ENCODE measurements around the gene RAPGEF3.

Gene RAPGEF3

DNA sequence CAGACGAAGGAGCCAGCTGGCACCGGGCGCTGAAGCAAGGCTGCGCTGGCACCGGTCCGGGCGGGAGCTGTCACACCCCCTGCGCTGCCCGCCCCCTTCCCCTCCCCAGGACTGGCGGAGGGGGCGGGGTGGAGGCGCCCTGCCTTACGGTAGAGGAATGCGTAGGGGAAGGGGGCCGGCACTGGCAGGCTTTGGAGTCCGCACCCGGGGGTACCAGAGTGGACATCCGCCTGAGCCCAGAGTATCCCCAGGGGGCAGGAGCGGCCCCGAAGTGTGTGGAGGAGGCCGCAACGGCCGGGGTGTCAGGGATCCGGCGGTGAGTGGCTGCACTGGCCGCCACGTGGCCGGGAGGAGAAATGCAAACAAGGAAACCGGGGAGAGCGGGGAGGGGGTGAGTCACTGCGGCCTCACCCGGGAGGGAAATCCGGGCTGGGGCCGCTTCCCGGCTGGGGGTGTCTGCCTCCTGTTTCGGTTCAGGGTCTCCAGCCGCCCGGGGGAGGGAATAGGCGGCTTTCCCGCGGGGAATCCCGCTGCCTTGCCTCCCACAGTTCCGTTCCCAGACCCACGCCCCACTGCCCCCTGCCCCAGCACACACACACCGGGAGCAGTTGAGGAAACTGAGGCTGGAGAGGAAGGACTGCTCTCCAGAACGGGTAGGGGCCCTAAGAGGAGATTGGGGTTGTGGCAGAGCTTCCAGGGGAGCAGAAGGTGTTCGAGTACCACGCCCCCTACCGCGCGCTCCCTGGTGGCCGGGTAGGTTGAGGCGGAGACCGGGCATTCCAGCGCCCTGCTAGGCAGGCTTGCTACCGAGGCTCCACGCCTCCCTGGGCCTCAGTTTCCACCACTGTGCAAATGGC is at the start of gene RAPGEF3:
RAPGEF3 (minus strand) TSS at position 47 of the 857 bp plus-strand sequence. CDS start 324 bp downstream, outside the sequence.
- peak; percentile 99 for DNase-seq

- DNase-seq: no peak
Observed at GRCh38 chr12:47808050-47808449, 49.4 kb upstream of the RAPGEF3 start.

DNA sequence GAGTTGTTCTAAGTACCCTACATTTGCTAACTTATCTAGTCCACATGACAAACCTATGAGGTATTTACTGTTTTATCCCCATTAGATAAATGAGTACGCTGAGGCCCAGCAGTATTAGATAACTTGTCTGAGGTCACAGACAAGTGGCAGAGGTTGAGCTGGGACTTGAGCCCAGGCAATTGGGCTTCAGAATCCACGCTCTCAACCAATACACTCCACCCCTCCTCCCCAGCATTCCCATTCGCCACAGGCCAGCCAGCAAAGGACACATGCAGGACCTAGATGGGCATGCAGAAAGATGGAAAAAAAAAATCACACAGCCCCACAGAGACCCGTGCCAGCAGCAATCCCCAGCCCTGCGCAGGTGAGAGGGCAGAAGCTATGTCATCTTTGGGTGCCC is 48.7 kb upstream of the RAPGEF3 start:
- DNase-seq: peak; percentile 45

DNA sequence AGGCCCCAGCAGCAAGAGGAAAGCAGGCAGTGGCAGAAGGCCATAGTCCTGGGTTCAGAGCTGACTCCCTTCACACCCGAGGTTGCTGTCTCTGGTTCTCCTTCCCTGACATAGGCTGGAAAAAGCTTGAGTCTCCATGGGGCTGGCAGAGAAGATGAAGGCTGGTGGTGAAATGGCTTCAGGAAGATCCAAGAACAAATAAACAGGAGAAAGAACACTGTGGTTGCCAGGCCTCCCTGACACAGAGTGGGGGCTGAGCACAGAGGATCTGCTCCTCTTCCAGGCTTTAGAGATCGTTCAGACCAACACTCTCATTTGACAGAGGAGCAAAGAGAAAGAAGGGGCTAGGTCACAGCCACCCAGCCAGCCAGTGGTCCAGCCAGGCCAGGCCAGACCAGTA is 46.7 kb upstream of the RAPGEF3 start:
- DNase-seq: no peak

GRCh38 chr12:47804171-47804570 is 45.5 kb upstream of the RAPGEF3 start:
- no peak for DNase-seq

GRCh38 chr12:47803191-47803875 is 44.7 kb upstream of the RAPGEF3 start:
- no peak for DNase-seq

- DNase-seq: no peak
Observed at GRCh38 chr12:47802312-47802711, 43.6 kb upstream of the RAPGEF3 start.

DNA sequence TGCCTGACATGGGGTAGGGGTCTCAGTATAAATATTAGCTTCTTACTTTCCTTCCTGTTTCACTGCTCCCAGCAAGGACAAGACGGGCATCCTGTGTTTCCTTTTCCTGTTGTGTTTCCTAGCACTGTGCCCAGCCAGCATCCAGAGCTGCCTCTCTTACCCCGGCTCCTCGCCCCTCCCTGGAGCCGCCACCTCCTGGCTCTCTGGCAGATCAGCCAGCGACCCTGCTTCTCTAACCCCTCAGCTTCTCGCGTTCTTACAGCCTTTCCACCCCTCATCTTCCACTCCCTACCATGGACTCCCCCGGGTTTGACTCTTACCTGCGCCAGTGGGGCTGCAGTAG is 43.2 kb upstream of the RAPGEF3 start:
- DNase-seq: no peak

DNA sequence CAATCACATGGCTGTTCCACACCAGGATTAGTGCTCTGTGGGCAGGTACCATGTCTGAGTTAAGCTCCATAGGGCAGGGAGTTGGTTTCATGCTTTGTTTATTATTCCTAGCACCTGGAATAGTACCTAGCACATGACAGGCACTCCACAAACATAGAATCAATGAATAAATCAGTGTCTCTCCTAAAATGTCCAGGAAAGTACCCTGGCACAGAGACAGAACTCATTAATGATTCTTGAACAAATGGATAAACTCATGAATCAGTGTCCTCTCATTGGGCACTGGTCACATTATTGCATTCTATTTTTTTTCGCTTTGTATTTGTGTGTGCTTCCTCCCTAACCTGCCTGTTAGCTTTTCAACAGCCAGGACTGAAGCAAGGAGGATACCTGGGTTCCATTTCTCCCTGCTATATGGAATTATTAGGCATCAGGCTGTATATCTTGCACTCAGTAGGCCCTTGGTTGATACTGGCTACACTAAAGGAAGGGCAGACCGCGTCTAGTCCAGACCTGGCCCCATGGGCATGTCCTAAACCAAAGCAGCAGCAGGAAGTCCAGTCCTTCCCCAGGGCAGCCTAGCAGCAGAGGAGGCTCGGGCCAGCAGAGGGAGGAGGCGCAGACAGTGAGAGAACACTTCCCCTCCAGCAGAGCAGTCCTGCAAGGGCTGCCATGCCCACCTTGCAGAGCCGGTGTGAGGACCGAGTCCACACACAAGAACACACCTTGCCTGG is 42.7 kb upstream of the RAPGEF3 start:
- no peak for DNase-seq

- no peak for DNase-seq
Observed at GRCh38 chr12:47800582-47800981, 41.9 kb upstream of the RAPGEF3 start.

DNA sequence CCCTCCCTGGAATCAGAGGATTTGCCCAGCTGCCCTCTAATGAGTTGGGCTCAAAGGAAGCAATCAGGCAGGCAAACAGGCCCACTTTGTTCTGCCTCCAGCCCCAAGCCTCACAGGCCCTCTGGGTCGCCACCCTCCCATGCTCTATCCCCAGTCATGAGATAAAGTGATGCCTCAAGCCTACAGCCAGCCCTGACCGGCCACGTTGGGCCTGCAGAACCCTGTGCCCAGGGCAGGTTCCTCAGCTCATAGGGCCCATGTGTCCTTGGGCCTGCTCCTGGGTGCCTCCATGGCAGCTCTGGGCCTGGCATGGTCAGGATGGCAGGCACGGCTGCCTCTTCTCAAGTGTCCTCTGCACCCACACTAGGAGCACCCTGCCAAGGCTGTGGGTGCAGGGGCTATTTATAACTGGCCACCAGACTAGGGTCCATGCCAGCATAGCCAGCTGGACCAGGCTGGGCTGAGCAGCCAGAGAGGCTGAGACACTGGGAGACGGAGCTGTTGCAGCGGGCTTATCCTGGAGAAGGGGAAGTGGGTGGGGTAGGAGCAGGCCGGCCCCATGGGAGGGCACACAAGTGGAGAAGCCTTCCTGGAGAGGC is 40.8 kb upstream of the RAPGEF3 start:
- no peak for DNase-seq

GRCh38 chr12:47798382-47798948 is 39.8 kb upstream of the RAPGEF3 start:
- DNase-seq: no peak

DNA sequence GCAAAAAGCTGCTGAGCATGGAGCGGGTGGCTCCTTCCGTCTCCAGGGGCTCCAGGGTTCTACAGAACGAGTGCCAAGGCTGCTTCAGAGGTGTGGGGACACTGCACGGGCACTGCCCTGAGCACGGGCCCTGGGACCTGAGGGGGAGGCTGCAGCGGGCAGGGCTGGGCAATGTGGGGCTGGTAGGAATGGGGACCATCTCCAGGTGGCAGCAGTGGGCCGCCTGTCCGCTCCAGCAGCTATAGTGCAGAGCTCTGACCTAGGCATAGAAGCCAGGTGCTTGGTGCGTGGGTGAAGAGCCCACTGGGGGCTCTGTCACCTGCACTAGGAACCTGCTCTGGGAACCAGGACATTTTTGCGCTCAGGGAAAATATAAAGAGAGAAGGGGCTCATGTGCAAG is 38.8 kb upstream of the RAPGEF3 start:
- no peak for DNase-seq

DNA sequence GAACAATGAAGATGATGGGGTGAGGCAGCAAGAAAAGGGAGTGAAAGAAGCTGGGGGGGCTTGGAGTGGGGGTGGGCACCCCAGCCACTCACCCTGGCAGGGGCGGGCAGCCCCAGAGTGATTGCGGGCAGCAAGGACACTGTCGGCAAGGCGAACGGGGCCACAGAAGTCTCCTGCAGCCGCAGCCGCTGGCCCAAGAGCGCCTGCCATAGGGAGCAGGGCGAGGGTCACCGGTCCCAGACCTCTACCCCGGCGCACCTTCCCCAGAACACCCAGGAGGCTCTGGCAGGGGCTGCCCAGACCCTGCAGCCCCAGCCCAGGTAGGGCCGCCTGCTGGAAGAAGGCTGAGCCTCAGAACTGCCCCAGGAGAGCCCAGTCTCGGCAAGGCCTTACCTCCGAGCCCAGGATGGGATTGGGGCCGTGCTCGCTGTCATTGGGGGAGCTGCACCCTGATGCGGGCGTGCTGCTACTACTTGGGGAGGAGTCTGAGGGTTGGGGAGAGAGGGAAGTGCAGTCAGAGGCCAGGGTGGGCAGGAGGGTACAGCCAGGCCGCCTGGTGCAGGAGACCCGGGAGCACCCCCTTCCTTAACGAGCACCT is 37.2 kb upstream of the RAPGEF3 start:
- DNase-seq: no peak

- no peak for DNase-seq
Observed at GRCh38 chr12:47795121-47795813, 36.6 kb upstream of the RAPGEF3 start.

GRCh38 chr12:47794679-47795078 is 36.0 kb upstream of the RAPGEF3 start:
- DNase-seq: no peak

DNA sequence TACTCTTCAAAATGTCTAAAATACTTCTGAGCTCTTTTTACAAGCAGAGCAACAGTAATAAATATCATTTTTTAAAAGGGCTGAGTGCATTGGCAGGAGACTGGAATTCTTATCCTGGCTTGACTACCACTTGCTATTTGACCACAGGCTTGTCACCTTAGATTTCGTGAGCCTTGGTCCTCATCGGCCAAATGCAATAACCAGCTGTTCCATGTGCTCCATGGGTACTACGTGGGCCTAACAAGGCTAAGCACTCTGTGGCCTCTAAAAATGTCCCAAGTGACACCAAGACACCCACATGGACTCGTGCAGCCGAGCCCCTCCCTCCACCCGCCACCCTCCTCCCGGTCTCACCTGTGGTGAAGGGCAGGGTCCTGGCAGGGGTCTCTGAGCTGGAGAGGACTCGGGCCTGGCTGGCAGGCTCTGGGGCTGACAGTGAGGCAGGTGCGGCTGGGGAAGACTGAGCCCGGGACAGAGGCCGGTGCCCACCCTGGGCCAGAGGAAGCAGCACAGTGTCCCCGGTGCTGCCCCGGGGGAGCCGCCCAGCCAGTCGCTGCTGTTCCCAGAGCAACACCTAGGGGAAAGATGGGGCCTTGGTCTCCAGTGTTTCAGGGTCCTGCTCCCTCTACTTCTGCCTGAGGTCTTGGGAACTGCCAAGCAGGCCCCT is 34.5 kb upstream of the RAPGEF3 start:
- no peak for DNase-seq

DNA sequence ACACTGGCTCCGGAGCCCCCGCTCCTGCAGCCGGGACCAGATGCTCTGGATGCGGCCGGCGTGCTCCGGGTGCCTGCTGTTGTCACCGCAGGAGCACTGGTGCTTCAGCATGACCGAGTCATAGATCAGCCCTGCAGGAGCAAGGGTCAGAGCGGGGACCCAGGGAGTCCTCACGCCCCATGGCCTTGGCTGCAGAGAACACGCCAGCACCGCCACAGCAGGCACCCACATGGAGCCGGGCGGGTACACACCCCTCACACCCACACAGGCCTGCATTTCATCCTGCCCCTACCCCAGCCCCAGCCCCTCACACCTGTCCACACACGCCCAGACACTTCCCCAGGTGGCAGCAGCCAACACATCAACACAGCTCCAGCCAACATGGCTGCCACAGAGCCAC is 33.2 kb upstream of the RAPGEF3 start:
- no peak for DNase-seq

DNA sequence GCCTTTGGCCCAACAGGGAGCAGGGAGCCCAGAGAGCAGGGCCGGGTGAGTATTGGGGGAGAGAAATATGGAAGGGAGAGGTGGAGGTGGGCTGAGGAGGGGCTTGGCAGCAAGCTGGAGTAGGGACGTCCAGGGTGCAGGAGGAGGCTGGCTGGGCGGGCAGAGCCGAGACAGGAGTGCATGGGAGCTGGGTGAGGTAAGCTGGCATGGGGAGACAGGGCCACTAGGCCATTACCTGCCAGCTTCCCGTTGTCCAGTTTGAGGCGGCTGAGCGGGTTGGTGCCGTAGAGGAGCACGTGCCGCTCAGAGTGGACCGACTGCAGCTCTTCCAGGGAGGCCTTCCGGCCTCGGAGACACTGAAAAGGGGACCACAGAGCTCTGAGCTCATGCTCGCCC is 32.7 kb upstream of the RAPGEF3 start:
- DNase-seq: no peak

GRCh38 chr12:47790676-47791350 is 32.1 kb upstream of the RAPGEF3 start:
- no peak for DNase-seq
